GM12801 (cell line): ENCODE measurements around the gene DHRS2.

Source experiments
- TF ChIP-seq, protein P1 (sequence below): IDR thresholded peaks from one replicate; pipeline ENCODE4 v1.5.1; 2011; ENCODE audit warnings: control low read depth; ENCODE audit not compliant: insufficient read length; ENCODE audit errors: extremely low read depth

DHRS2 gene

DNA sequence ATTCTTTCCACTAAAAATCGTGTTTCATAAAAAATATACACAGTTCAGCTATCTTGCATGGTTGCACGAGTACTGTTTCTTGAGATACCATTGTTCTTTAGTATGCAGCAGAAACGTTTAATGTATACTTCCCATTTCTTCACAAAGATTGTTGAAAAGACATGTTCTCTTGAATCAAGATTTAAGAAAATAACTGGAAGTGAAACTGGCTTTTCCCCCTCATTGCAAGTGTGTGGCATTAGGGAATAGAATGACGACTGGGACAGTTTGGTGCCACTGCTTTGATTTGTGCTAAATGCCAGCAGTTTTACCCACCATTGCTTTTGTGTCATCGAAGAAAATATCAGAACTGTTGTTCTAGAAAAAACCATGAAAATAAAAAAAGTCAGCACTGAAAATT is 20.3 kb upstream of the DHRS2 start:
- TF ChIP-seq, protein P1, sequence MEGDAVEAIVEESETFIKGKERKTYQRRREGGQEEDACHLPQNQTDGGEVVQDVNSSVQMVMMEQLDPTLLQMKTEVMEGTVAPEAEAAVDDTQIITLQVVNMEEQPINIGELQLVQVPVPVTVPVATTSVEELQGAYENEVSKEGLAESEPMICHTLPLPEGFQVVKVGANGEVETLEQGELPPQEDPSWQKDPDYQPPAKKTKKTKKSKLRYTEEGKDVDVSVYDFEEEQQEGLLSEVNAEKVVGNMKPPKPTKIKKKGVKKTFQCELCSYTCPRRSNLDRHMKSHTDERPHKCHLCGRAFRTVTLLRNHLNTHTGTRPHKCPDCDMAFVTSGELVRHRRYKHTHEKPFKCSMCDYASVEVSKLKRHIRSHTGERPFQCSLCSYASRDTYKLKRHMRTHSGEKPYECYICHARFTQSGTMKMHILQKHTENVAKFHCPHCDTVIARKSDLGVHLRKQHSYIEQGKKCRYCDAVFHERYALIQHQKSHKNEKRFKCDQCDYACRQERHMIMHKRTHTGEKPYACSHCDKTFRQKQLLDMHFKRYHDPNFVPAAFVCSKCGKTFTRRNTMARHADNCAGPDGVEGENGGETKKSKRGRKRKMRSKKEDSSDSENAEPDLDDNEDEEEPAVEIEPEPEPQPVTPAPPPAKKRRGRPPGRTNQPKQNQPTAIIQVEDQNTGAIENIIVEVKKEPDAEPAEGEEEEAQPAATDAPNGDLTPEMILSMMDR, result no peak

DNA sequence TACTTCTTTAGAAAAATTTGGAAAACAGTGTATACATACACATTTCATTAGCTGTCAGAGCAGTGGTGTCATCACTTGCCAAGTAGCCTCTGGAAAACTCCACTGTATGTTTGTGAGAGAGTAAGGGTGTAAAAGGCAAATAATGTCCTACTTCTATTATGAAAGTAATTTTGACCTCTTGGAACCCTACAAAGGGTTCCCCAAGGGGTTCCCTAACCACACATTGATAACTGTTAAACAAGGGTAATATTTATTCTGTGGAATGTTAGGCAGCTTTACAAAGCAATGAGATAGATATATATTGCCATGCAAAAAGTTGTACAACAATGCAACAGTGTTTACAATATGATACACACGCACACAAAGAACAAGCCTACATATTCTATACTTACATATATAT is 18.6 kb upstream of the DHRS2 start:
- TF ChIP-seq, protein P1, result no peak

DNA sequence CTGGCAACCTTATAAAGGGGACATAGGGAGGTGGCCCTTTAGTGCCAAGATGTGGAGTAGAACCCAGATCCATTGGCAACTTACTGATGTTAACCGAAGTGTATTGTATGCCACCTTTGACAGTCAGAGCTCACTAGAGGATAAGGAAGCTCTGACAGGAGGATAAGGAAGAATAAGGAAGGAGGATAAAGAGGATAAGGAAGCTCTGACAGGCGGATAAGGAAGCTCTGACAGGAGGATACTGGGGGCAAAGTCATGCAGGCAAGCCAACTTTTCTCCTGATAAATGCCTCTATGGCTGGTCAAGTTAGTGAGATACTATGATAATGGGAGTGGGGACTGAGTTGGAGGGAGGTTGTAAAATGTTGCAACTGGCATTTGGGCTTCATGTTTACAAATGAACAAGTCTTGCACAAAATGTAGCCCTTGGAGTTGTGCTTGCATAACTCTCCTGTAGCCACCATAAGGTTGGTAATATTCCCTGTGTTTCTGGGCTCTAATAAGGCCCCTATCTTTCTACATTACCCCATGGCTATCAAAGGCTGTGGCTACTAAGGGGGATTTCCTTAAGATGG is 17.7 kb upstream of the DHRS2 start:
- TF ChIP-seq, protein P1, result no peak

- TF ChIP-seq, protein P1, result no peak
Observed at GRCh38 chr14:23620177-23620702, 15.9 kb upstream of the DHRS2 start.

DNA sequence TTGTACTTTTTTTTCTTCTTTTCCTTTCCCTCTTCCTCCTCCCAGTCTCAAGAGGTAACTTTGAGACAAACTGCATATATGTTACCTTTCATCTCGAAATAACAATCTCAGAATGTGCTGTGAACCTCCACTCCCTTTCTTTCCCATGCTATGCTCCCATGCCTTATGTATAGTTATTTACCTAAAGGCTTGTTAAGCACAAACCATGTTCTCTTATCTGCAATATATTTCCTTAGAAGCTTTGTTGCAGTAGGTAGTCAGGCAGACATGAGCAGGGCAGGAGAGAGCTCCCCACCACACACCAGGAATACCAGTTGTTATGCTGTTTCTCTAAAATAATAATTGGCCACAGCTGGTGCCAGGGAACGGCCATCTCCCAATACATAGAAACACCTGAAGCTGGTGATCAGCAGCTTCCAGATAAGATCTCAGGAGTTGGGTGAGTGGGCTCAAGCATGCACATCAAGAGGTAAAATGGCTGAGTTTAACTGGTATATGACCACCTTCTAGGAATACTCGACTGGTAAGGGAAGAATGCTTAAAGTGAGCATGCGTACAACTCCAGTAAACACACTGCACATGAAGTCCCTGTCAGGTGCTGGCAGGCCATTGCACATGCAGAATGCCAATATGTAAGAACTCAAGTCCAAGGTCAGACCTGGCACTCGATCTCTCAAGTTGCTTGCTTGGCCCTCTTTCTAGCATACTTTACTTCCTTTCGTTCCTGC is 14.8 kb upstream of the DHRS2 start:
- TF ChIP-seq, protein P1, result no peak

- TF ChIP-seq, protein P1, result no peak
Observed at GRCh38 chr14:23621932-23622730, 14.0 kb upstream of the DHRS2 start.

- TF ChIP-seq, protein P1, result no peak
Observed at GRCh38 chr14:23622990-23623389, 13.2 kb upstream of the DHRS2 start.
